ENCODE data around the gene UNC45B. TPM values are rescaled to one million over a fixed set of nuclear protein-coding genes. Genes with fewer than 3 reads are reported as not detected.

Gene UNC45B
- total RNA-seq, 1 experiment from 2014 or later: 0.07 TPM

- ChIA-PET POLR2A (no interaction called here), CTCF (interaction anchor here (1.6 to 2.4 kb wide), 2 partner anchors 8 to 13 kb away, joined by 11 to 13 read pairs; partner anchors contain the start of gene RAD51D)
- TF ChIP-seq CREB1 (CRISPR knock-in tag; IDR thresholded peaks at IDR 0.05) (no peak), IRF1 (CRISPR knock-in tag; IDR thresholded peaks at IDR 0.05) (no peak), SP1 (CRISPR knock-in tag; conservative IDR thresholded peaks at IDR 0.05) (no peak), ARID4B (CRISPR knock-in tag; IDR thresholded peaks at IDR 0.05; ENCODE audit: borderline replicate concordance) (no peak), PRRX2 (CRISPR knock-in tag; IDR thresholded peaks at IDR 0.05) (no peak), ZNF396 (CRISPR knock-in tag; IDR thresholded peaks at IDR 0.05; ENCODE audit: borderline replicate concordance) (no peak), KAT7 (CRISPR knock-in tag; IDR thresholded peaks at IDR 0.05; ENCODE audit: borderline replicate concordance) (no peak)
- ATAC-seq (no peak), DNase-seq (ENCODE audit: low spot score) (no peak)
- H3K9me3 Mint-ChIP-seq: 0 out of 2 replicates have a peak, but pooled peaks cover 6% of the 10 kb centered on the region
- no peaks in the 10 kb centered on the region for H3K4me1 Mint-ChIP-seq
- no peak overlapping the region for H3K4me3 Mint-ChIP-seq
- H3K27ac Mint-ChIP-seq: no peak overlapping the region
- H3K36me3 Mint-ChIP-seq: peaks cover 19% of the 10 kb centered on the region
- peaks cover 7% of the 10 kb centered on the region for H3K27me3 Mint-ChIP-seq (ENCODE audit: low read depth)
Measured at GRCh38 chr17:35127751-35128514, 19.7 kb upstream of the UNC45B start.

- POLR2A ChIA-PET: no interaction called here
- H3K9me3 Mint-ChIP-seq: 0 out of 2 replicates have a peak, but pooled peaks cover 6% of the 10 kb centered on the region
- H3K36me3 Mint-ChIP-seq: peaks cover 32% of the 10 kb centered on the region
- no peak overlapping the region for H3K27ac Mint-ChIP-seq
- no peak for DNase-seq (ENCODE audit: low spot score)
- CTCF ChIA-PET: interaction anchor here (1.6 to 2.4 kb wide), 2 partner anchors 9 to 12 kb away, joined by 11 to 13 read pairs; partner anchors contain the start of gene RAD51D
- ATAC-seq: peak; percentile 19
- H3K27me3 Mint-ChIP-seq (ENCODE audit: low read depth): no peaks in the 10 kb centered on the region
- no peak overlapping the region for H3K4me3 Mint-ChIP-seq
- no peaks in the 10 kb centered on the region for H3K4me1 Mint-ChIP-seq
- TF ChIP-seq FOXK1 (CRISPR knock-in tag; IDR thresholded peaks at IDR 0.05) (no peak), GTF2I (CRISPR knock-in tag; conservative IDR thresholded peaks at IDR 0.05) (no peak), E2F5 (CRISPR knock-in tag; IDR thresholded peaks at IDR 0.05) (no peak), ZNF423 (CRISPR knock-in tag; IDR thresholded peaks at IDR 0.05) (no peak), TEAD4 (CRISPR knock-in tag; IDR thresholded peaks at IDR 0.05) (no peak), ZBTB43 (CRISPR knock-in tag; IDR thresholded peaks at IDR 0.05) (no peak), PREB (CRISPR knock-in tag; IDR thresholded peaks at IDR 0.05; ENCODE audit: borderline replicate concordance) (no peak), TP53 (CRISPR knock-in tag; IDR thresholded peaks at IDR 0.05) (0 out of 2 replicates have a peak, but pooled peaks have one; percentile 59), TEAD1 (CRISPR knock-in tag; IDR thresholded peaks at IDR 0.05) (no peak), ARID4B (CRISPR knock-in tag; IDR thresholded peaks at IDR 0.05; ENCODE audit: borderline replicate concordance) (no peak), CREM (CRISPR knock-in tag; IDR thresholded peaks at IDR 0.05) (0 out of 2 replicates have a peak, but pooled peaks have one; percentile 29), ZNF263 (CRISPR knock-in tag; IDR thresholded peaks at IDR 0.05; ENCODE audit: low read depth) (no peak), NFYB (CRISPR knock-in tag; conservative IDR thresholded peaks at IDR 0.05; ENCODE audit: low read depth) (no peak), ATF1 (CRISPR knock-in tag; IDR thresholded peaks at IDR 0.05) (0 out of 2 replicates have a peak, but pooled peaks have one; percentile 32)
Measured at GRCh38 chr17:35129154-35129972, 18.3 kb upstream of the UNC45B start.
